Kidney (tissue), 14 donors: ENCODE measurements around the gene TSPAN13. TPM values are rescaled to one million over a fixed set of nuclear protein-coding genes. Genes with fewer than 3 reads are reported as not detected.

Experiments
- DNase-seq, 5 donors: peaks; one replicate each; pipeline ENCODE4 v3.0.0-alpha.2; 2013 to 2020
- FAIRE-seq: peaks from 2 replicates; lab custom pipeline; 2012; peaks lifted over from hg19 to GRCh38; lab: Jason Lieb, UNC
- H3K27ac ChIP-seq, 2 donors: one replicate each; pipeline ENCODE4 v1.7.0; 2013; ENCODE audit warnings: low read depth in 2 of 2, low read length in 2 of 2, inconsistent platforms in 1 of 2
- H3K27me3 ChIP-seq: one replicate; pipeline ENCODE4 v1.7.1; 2013; ENCODE audit warnings: low read length, inconsistent platforms; ENCODE audit not compliant: control insufficient read depth, insufficient read depth
- H3K36me3 ChIP-seq, 3 donors: one replicate each; pipeline versions ENCODE4 v1.7.0 to v1.7.1; 2013; ENCODE audit warnings: low read length in 3 of 3, control low read depth in 1 of 3, inconsistent platforms in 1 of 3; ENCODE audit not compliant: insufficient read depth in 3 of 3, control insufficient read depth in 2 of 3
- H3K4me1 ChIP-seq, 3 donors: one replicate each; pipeline versions ENCODE4 v1.7.0 to v1.7.1; 2013; ENCODE audit warnings: low read length in 3 of 3, inconsistent platforms in 1 of 3, low read depth in 1 of 3; ENCODE audit not compliant: control insufficient read depth in 2 of 3, insufficient read depth in 2 of 3
- H3K4me3 ChIP-seq, 3 donors: one replicate each; pipeline versions ENCODE4 v1.7.0 to v1.8.1; 2013; ENCODE audit warnings: low read length in 3 of 3, control low read depth in 1 of 3, inconsistent platforms in 1 of 3
- H3K9ac ChIP-seq, 3 donors: one replicate each; pipeline versions ENCODE4 v1.7.0 to v1.7.1; 2013; ENCODE audit warnings: low read length in 3 of 3, control low read depth in 1 of 3, inconsistent platforms in 1 of 3
- H3K9me3 ChIP-seq, 3 donors: one replicate each; pipeline versions ENCODE4 v1.7.0 to v1.7.1; 2013; ENCODE audit warnings: low read length in 3 of 3, control low read depth in 1 of 3, inconsistent platforms in 1 of 3; ENCODE audit not compliant: control insufficient read depth in 2 of 3, insufficient read depth in 1 of 3
- intact Hi-C: fragments of 100-400 bp; cut with DNase I; formaldehyde crosslinking; loops from one replicate; pipeline ENCODE4 v1.11.1; 2022
- polyA plus RNA-seq: library from polyadenylated mRNA; stranded (reverse); fragments of 350-450 nt; fragmentation: Illumina TruSeq; extraction: RNeasy Lipid Tissue Mini Kit (QIAGEN cat#74804); gene quantifications from one replicate; pipeline ENCODE4 v1.2.3, GENCODE V29; 2014; ENCODE audit warnings: low read depth, low replicate concordance; ENCODE audit not compliant: insufficient read depth
- total RNA-seq: library from RNA; stranded (reverse); fragmentation: NEBNext Ultra II Directional; extraction: Animal tissue kit (Norgen Biotek cat#: 25700); gene quantifications from one replicate; pipeline ENCODE4 v1.2.1, GENCODE V29; 2021
- TF ChIP-seq, protein P1 (sequence below): IDR thresholded peaks from 3 replicates; pipeline ENCODE4 v1.5.1; 2012; ENCODE audit warnings: mild to moderate bottlenecking, moderate library complexity, borderline replicate concordance; ENCODE audit not compliant: insufficient read depth; ENCODE audit errors: extremely low read depth
- donor health status: control.
- donor health status: control.
- donor health status: control.
- donor health status: control.
- donor health status: control.
- donor health status: DM: yes; HTN: yes; CAD: no.
- donor health status: Normal renal cell carcinoma (clear cell type).

The TSPAN13 gene
- total and polyA plus RNA-seq, 2 donors from 2014 or later = 10.2 to 23.8 TPM

DNA sequence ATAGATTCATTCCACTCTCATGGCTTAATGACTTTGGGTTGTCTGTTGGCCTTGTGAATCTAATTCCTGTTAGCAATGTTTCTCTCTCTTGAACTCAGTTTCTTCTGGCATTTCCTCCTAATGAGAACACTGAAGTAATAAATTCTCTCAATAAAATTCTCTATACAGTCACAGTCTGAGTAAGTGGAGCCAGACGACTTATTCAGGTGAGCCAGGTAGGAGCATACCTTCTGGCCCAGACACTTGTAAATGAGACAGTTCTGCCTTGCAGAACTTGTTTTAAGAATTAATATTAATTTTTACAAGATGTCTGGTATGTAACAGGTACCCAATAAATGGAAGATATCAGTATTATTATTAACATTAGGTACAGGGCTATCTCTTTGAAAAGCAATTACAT is 79.8 kb downstream of the TSPAN13 start:
- no peak for FAIRE-seq
- TF ChIP-seq, protein P1, sequence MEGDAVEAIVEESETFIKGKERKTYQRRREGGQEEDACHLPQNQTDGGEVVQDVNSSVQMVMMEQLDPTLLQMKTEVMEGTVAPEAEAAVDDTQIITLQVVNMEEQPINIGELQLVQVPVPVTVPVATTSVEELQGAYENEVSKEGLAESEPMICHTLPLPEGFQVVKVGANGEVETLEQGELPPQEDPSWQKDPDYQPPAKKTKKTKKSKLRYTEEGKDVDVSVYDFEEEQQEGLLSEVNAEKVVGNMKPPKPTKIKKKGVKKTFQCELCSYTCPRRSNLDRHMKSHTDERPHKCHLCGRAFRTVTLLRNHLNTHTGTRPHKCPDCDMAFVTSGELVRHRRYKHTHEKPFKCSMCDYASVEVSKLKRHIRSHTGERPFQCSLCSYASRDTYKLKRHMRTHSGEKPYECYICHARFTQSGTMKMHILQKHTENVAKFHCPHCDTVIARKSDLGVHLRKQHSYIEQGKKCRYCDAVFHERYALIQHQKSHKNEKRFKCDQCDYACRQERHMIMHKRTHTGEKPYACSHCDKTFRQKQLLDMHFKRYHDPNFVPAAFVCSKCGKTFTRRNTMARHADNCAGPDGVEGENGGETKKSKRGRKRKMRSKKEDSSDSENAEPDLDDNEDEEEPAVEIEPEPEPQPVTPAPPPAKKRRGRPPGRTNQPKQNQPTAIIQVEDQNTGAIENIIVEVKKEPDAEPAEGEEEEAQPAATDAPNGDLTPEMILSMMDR = no peak
- intact Hi-C loops = no loop called here
- Histone ChIP-seq H3K4me3 (no peak overlapping the region), H3K9me3 (no peaks in the 10 kb centered on the region), H3K9ac (no peak overlapping the region), H3K27ac (no peak overlapping the region), H3K4me1 (no peaks in the 10 kb centered on the region), H3K27me3 (no peaks in the 10 kb centered on the region), H3K36me3 (no peaks in the 10 kb centered on the region)
- no peak for DNase-seq

Other genes with a start within 250 kb of the TSPAN13 start
- not detected for gene LRRC72, start 226.9 kb upstream of the TSPAN13 start, total RNA-seq
- gene LRRC72, start 226.9 kb upstream of the TSPAN13 start, polyA plus RNA-seq = not detected
- 21.9 TPM for gene ANKMY2, start 108.0 kb upstream of the TSPAN13 start, total RNA-seq
- gene ANKMY2, start 108.0 kb upstream of the TSPAN13 start, polyA plus RNA-seq = 19.3 TPM
- gene BZW2, start 107.6 kb upstream of the TSPAN13 start, total RNA-seq = 49.1 TPM
- gene BZW2, start 107.6 kb upstream of the TSPAN13 start, polyA plus RNA-seq = 24.8 TPM
- gene AGR2, start 51.2 kb downstream of the TSPAN13 start, total RNA-seq = 164 TPM
- gene AGR2, start 51.2 kb downstream of the TSPAN13 start, polyA plus RNA-seq = 15.1 TPM
- 20.3 TPM for gene AGR3, start 128.2 kb downstream of the TSPAN13 start, total RNA-seq
- gene AGR3, start 128.2 kb downstream of the TSPAN13 start, polyA plus RNA-seq = 1.7 TPM